Mucosa of descending colon (tissue), 3 donors: ENCODE data around the gene RGPD4. TPM values are rescaled to one million over a fixed set of nuclear protein-coding genes. Genes with fewer than 3 reads are reported as not detected.
"Not testable (repeated sequence)": the region's sequence is repeated elsewhere in the genome, so short reads cannot be mapped to it uniquely, and the experiment has no call there.

Experiments
- ATAC-seq: fragments of 200-7000 bp; cut with Tn5 transposase; one replicate; pipeline ENCODE4 v1.9.1; 2020; ENCODE audit warnings: mild to moderate bottlenecking, moderate library complexity
- DNase-seq, 3 donors: peaks; one replicate each; pipeline ENCODE4 v3.0.0-alpha.2; 2020
- H3K36me3 ChIP-seq: fragments of 200-600 bp; one replicate; pipeline ENCODE4 v1.8.0; 2021; ENCODE audit warnings: low read depth, mild to moderate bottlenecking
- H3K4me1 ChIP-seq: fragments of 200-600 bp; one replicate; pipeline ENCODE4 v1.8.0; 2021; ENCODE audit warnings: low read depth, mild to moderate bottlenecking
- H3K4me3 ChIP-seq: fragments of 200-600 bp; one replicate; pipeline ENCODE4 v1.8.0; 2021; ENCODE audit warnings: mild to moderate bottlenecking
- H3K9me3 ChIP-seq: fragments of 200-600 bp; one replicate; pipeline ENCODE4 v1.8.0; 2021; ENCODE audit warnings: mild to moderate bottlenecking
- CTCF ChIP-seq: fragments of 200-600 bp; IDR thresholded peaks from one replicate; pipeline ENCODE4 v1.8.0; 2022; ENCODE audit warnings: antibody characterized with exemption, mild to moderate bottlenecking
- intact Hi-C, 2 donors: fragments of 100-400 bp; cut with DNase I in 1 of 2; cut with micrococcal nuclease in 1 of 2; formaldehyde crosslinking; loops; one replicate each; pipeline versions ENCODE4 v1.11.0 to v1.11.1; 2022; cut with DNase I, micrococcal nuclease
- total RNA-seq, 3 donors: library from RNA; stranded (reverse); fragmentation: NEBNext Ultra II Directional in 2 of 3; extraction: Animal tissue kit (Norgen Biotek cat#: 25700) in 2 of 3; gene quantifications; one replicate each; pipeline versions ENCODE4 v1.2.1 to v1.2.4, GENCODE V29; 2021 to 2023
- donor health status: DM: no; HTN: no; CAD: no; lungs with moderate emphysema.
- donor health status: DM: no; HTN: no; CAD: no.
- donor health status: DM: no; HTN: yes; CAD: no.

RGPD4 gene
- total RNA-seq, 3 donors from 2014 or later = 0.10 to 0.13 TPM; not detected in 1

GRCh38 chr2:107916696-107917370 lies 90.1 kb downstream of the RGPD4 start:
- DNase-seq, H3K4me3 ChIP-seq, H3K9me3 ChIP-seq, ATAC-seq, H3K36me3 ChIP-seq, H3K4me1 ChIP-seq, intact Hi-C loops: not testable (repeated sequence)

- DNase-seq (no peak), ATAC-seq (no peak)
- no peak overlapping the region for H3K4me3 ChIP-seq
- H3K4me1 ChIP-seq = no peaks in the 10 kb centered on the region
- intact Hi-C loops = no loop called here
- no peak for TF ChIP-seq CTCF
- no peaks in the 10 kb centered on the region for H3K9me3 ChIP-seq
- no peaks in the 10 kb centered on the region for H3K36me3 ChIP-seq
Observed at GRCh38 chr2:107927034-107927534, 100.4 kb downstream of the RGPD4 start.

DNA sequence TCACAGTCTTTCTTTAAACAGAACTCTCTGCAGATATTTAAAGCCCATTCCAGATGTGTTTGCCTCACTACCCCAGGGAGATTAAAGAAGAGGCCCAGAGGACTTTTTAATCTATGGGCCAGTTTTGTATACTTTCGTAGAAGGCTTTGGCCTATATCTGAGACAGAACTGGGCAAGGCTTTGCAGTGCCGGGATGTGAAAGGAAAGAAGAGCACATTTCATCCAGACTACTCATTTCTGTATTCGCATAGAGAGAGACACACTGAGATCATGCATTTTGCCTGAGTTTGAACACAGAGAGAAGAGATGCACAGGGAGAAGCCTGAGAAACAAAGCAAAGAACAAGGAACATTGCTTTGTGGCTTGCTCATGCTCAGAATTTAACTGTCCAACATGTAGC lies 104.7 kb downstream of the RGPD4 start:
- DNase-seq (no peak), ATAC-seq (no peak)
- H3K9me3 ChIP-seq = no peaks in the 10 kb centered on the region
- no peaks in the 10 kb centered on the region for H3K36me3 ChIP-seq
- intact Hi-C loops = no loop called here
- TF ChIP-seq CTCF = no peak
- no peak overlapping the region for H3K4me3 ChIP-seq
- H3K4me1 ChIP-seq = no peaks in the 10 kb centered on the region

- no peak for TF ChIP-seq CTCF
- no peak for ATAC-seq
- intact Hi-C loops = no loop called here
Observed at GRCh38 chr2:107932488-107932887, 105.8 kb downstream of the RGPD4 start.

DNA sequence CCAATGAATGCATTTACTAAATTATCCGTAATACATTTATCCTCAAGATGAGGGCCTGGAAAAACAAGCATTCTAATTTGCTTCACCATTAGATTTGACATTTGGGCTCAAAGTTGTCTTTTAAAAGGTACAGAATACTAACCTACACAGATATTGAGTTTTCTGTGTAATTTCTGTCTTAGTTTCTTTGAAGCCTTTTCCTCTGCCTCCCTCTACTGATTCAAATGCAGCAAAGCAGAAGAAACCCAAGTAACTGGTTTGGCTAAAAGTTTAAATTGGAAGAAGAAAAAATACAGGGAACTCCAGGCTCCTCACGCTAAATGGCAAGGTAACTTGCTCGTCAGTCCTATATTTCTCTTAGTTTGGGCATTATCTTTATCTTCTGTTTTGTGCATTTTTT lies 106.3 kb downstream of the RGPD4 start:
- Histone ChIP-seq H3K4me3 (no peak overlapping the region), H3K9me3 (no peaks in the 10 kb centered on the region), H3K36me3 (no peaks in the 10 kb centered on the region), H3K4me1 (no peaks in the 10 kb centered on the region)
- no peak for TF ChIP-seq CTCF
- no peak for DNase-seq
- intact Hi-C loops = no loop called here
- no peak for ATAC-seq

More at GRCh38 chr2:107932488-107932887, 105.8 kb downstream of the RGPD4 start:
- Histone ChIP-seq H3K4me3 (no peak overlapping the region), H3K36me3 (no peaks in the 10 kb centered on the region), H3K4me1 (no peaks in the 10 kb centered on the region), H3K9me3 (no peaks in the 10 kb centered on the region)
- DNase-seq = no peak

GRCh38 chr2:107936433-107937359 lies 110.0 kb downstream of the RGPD4 start:
- ATAC-seq = no peak
- intact Hi-C loops = no loop called here

More at GRCh38 chr2:107936433-107937359, 110.0 kb downstream of the RGPD4 start:
- H3K4me1 ChIP-seq = no peaks in the 10 kb centered on the region
- DNase-seq = peak in 1 of 3 donors; percentile 5
- H3K9me3 ChIP-seq = no peaks in the 10 kb centered on the region
- TF ChIP-seq CTCF = no peak
- H3K4me3 ChIP-seq = no peak overlapping the region
- H3K36me3 ChIP-seq = no peaks in the 10 kb centered on the region
